ENCODE data around the gene BUD13. TPM values are rescaled to one million over a fixed set of nuclear protein-coding genes. Genes with fewer than 3 reads are reported as not detected.

Gene BUD13
- total and polyA plus RNA-seq, 2 of the 13 experiments (the other 11 are each of a cell fraction or from before 2014, with no cell fraction given): 13.3 to 25.9 TPM

GRCh38 chr11:116791002-116791812 lies 18.4 kb upstream of the BUD13 start (continued):
- TF ChIP-seq, protein P1, sequence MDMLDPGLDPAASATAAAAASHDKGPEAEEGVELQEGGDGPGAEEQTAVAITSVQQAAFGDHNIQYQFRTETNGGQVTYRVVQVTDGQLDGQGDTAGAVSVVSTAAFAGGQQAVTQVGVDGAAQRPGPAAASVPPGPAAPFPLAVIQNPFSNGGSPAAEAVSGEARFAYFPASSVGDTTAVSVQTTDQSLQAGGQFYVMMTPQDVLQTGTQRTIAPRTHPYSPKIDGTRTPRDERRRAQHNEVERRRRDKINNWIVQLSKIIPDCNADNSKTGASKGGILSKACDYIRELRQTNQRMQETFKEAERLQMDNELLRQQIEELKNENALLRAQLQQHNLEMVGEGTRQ (IDR thresholded peaks at IDR 0.05; ENCODE audit: low read depth, low read length): no peak
- TF ChIP-seq, protein P1 (CRISPR knock-in tag; IDR thresholded peaks at IDR 0.05; ENCODE audit: borderline replicate concordance): no peak
- peak; percentile 56; the same call in 1 of the 2 replicates for TF ChIP-seq ZNF547 (CRISPR knock-in tag; IDR thresholded peaks at IDR 0.05)
- TF ChIP-seq, protein P2, sequence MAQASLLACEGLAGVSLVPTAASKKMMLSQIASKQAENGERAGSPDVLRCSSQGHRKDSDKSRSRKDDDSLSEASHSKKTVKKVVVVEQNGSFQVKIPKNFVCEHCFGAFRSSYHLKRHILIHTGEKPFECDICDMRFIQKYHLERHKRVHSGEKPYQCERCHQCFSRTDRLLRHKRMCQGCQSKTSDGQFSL (CRISPR knock-in tag; IDR thresholded peaks at IDR 0.05): peak; percentile 64; the same call in 1 of the 2 replicates
- no peak for TF ChIP-seq ZUFSP (CRISPR knock-in tag; IDR thresholded peaks at IDR 0.05; ENCODE audit: borderline replicate concordance)
- no peak for TF ChIP-seq PAX8 (CRISPR knock-in tag; IDR thresholded peaks at IDR 0.05; ENCODE audit: borderline replicate concordance)
- no peak for TF ChIP-seq ZFAT (CRISPR knock-in tag; conservative IDR thresholded peaks at IDR 0.05)
- TF ChIP-seq SMC3 (IDR thresholded peaks at IDR 0.05; ENCODE audit: low read length): peak; percentile 86
- TF ChIP-seq ZNF879 (CRISPR knock-in tag; IDR thresholded peaks at IDR 0.05): no peak
- no peak for TF ChIP-seq AGO1 (IDR thresholded peaks at IDR 0.05; ENCODE audit: low read depth, low read length, poor library complexity, severe bottlenecking)
- TF ChIP-seq MYPOP (CRISPR knock-in tag; IDR thresholded peaks at IDR 0.05): peak; percentile 40
- no peak for TF ChIP-seq ZIK1 (CRISPR knock-in tag; IDR thresholded peaks at IDR 0.05; ENCODE audit: borderline replicate concordance, low read depth)
- TF ChIP-seq RELA (CRISPR knock-in tag; IDR thresholded peaks at IDR 0.05): no peak
- TF ChIP-seq ZBTB8A (CRISPR knock-in tag; IDR thresholded peaks at IDR 0.05; ENCODE audit: borderline replicate concordance, low read depth): no peak
- TF ChIP-seq HNRNPLL (IDR thresholded peaks at IDR 0.05; ENCODE audit: low read depth, low read length, poor library complexity, severe bottlenecking): peak; percentile 38
- TF ChIP-seq ZNF589 (CRISPR knock-in tag; conservative IDR thresholded peaks at IDR 0.05): 0 out of 2 replicates have a peak, but pooled peaks have one; percentile 54
- no peak for TF ChIP-seq ZNF326 (CRISPR knock-in tag; IDR thresholded peaks at IDR 0.05; ENCODE audit: borderline replicate concordance)
- TF ChIP-seq, protein P3, sequence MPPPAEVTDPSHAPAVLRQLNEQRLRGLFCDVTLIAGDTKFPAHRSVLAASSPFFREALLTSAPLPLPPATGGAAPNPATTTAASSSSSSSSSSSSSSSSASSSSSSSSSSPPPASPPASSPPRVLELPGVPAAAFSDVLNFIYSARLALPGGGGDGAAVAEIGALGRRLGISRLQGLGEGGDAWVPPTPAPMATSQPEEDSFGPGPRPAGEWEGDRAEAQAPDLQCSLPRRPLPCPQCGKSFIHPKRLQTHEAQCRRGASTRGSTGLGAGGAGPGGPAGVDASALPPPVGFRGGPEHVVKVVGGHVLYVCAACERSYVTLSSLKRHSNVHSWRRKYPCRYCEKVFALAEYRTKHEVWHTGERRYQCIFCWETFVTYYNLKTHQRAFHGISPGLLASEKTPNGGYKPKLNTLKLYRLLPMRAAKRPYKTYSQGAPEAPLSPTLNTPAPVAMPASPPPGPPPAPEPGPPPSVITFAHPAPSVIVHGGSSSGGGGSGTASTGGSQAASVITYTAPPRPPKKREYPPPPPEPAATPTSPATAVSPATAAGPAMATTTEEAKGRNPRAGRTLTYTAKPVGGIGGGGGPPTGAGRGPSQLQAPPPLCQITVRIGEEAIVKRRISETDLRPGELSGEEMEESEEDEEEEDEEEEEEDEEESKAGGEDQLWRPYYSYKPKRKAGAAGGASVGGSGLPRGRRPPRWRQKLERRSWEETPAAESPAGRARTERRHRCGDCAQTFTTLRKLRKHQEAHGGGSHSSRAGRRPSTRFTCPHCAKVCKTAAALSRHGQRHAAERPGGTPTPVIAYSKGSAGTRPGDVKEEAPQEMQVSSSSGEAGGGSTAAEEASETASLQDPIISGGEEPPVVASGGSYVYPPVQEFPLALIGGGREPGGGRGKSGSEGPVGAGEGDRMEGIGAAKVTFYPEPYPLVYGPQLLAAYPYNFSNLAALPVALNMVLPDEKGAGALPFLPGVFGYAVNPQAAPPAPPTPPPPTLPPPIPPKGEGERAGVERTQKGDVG (CRISPR knock-in tag; IDR thresholded peaks at IDR 0.05; ENCODE audit: borderline replicate concordance): peak; percentile 82; the same call in 1 of the 2 replicates
- TF ChIP-seq HMG20B (CRISPR knock-in tag; conservative IDR thresholded peaks at IDR 0.05): no peak

All from HepG2 (cell line).